Left lung (tissue), 10 donors: ENCODE data around the gene FRMD5. TPM values are rescaled to one million over a fixed set of nuclear protein-coding genes. Genes with fewer than 3 reads are reported as not detected.

Experiments
- ATAC-seq: fragments of 200-7000 bp; cut with Tn5 transposase; one replicate; pipeline ENCODE4 v1.9.1; 2020; ENCODE audit warnings: moderate library complexity
- DNase-seq, 4 donors: peaks; one replicate each; pipeline ENCODE4 v3.0.0-alpha.2; 2013 to 2020
- H3K27ac ChIP-seq, 2 donors: fragments of 200-600 bp; sonication (generic) in 1 of 2; one replicate each; pipeline versions ENCODE4 v1.5.0 to v1.8.0; 2020 to 2021
- H3K27me3 ChIP-seq, 2 donors: fragments of 200-600 bp; sonication (generic) in 1 of 2; one replicate each; pipeline versions ENCODE4 v1.5.0 to v1.8.0; 2020 to 2021
- H3K36me3 ChIP-seq, 2 donors: fragments of 200-600 bp; sonication (generic) in 1 of 2; one replicate each; pipeline versions ENCODE4 v1.5.0 to v1.8.0; 2020 to 2021
- H3K4me1 ChIP-seq, 2 donors: fragments of 200-600 bp; one replicate each; pipeline ENCODE4 v1.8.0; 2021
- H3K4me3 ChIP-seq, 2 donors: fragments of 200-600 bp; sonication (generic) in 1 of 2; one replicate each; pipeline versions ENCODE4 v1.5.0 to v1.8.0; 2020 to 2021; ENCODE audit warnings: mild to moderate bottlenecking in 1 of 2
- H3K9me3 ChIP-seq, 2 donors: fragments of 200-600 bp; sonication (generic) in 1 of 2; one replicate each; pipeline versions ENCODE4 v1.5.0 to v1.8.0; 2020 to 2021
- intact Hi-C, 2 donors: fragments of 100-400 bp; cut with DNase I; formaldehyde crosslinking; loops; one replicate each; pipeline versions ENCODE4 v1.11.2 to v1.14.2; 2022
- polyA plus RNA-seq, 6 donors: library from polyadenylated mRNA; unstranded; fragments of 120-200 nt; gene quantifications; one replicate each; pipeline ENCODE4 v1.2.1, GENCODE V29; 2013; ENCODE audit not compliant: insufficient read length in 6 of 6
- total RNA-seq, 2 donors: library from RNA; stranded (reverse); fragmentation: NEBNext Ultra II Directional; extraction: Animal tissue kit (Norgen Biotek cat#: 25700); gene quantifications; one replicate each; pipeline ENCODE4 v1.2.1, GENCODE V29; 2021
- TF ChIP-seq, protein P1 (sequence below), 2 donors: fragments of 200-600 bp; sonication (generic) in 1 of 2; IDR thresholded peaks; one replicate each; pipeline versions ENCODE4 v1.5.0 to v1.8.0; 2021; ENCODE audit warnings: antibody characterized with exemption in 2 of 2
- donor health status: DM: no; HTN: yes; CAD: no.
- donor health status: DM: no; HTN: no; CAD: no.

FRMD5 gene
- total and polyA plus RNA-seq, 8 donors, result 1.5 to 4.4 (median 2.3) TPM

DNA sequence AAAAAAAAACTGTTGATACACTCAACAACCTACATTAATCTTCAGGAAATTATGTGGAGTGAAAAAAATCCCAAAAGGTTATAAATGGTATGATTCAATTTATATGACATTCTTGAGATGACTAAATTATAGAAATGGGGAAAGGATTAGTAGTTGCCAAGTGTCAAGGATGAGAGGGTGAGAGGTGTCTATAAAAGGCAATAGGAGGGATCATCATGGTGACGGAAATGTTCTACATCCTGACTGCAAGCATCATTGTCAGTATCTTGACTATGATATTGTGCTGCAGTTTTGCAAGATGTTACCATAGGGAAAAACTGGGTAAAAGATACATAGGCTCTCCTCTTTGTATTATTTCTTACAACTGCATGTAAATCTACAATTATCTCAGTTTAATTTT lies 125.6 kb downstream of the FRMD5 start:
- intact Hi-C loops, result loop anchor here in 1 of 2 donors (10.0 kb wide), 1 partner anchor 165 kb away; no protein-coding TSS in a partner anchor
- H3K4me3 ChIP-seq, result no peak overlapping the region
- DNase-seq, result no peak
- TF ChIP-seq, protein P1, sequence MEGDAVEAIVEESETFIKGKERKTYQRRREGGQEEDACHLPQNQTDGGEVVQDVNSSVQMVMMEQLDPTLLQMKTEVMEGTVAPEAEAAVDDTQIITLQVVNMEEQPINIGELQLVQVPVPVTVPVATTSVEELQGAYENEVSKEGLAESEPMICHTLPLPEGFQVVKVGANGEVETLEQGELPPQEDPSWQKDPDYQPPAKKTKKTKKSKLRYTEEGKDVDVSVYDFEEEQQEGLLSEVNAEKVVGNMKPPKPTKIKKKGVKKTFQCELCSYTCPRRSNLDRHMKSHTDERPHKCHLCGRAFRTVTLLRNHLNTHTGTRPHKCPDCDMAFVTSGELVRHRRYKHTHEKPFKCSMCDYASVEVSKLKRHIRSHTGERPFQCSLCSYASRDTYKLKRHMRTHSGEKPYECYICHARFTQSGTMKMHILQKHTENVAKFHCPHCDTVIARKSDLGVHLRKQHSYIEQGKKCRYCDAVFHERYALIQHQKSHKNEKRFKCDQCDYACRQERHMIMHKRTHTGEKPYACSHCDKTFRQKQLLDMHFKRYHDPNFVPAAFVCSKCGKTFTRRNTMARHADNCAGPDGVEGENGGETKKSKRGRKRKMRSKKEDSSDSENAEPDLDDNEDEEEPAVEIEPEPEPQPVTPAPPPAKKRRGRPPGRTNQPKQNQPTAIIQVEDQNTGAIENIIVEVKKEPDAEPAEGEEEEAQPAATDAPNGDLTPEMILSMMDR (IDR thresholded peaks at IDR 0.05), result no peak
- no peaks in the 10 kb centered on the region for H3K9me3 ChIP-seq
- no peaks in the 10 kb centered on the region for H3K36me3 ChIP-seq
- no peak overlapping the region for H3K27ac ChIP-seq
- no peaks in the 10 kb centered on the region for H3K27me3 ChIP-seq
- H3K4me1 ChIP-seq, result no peaks in the 10 kb centered on the region
- no peak for ATAC-seq

DNA sequence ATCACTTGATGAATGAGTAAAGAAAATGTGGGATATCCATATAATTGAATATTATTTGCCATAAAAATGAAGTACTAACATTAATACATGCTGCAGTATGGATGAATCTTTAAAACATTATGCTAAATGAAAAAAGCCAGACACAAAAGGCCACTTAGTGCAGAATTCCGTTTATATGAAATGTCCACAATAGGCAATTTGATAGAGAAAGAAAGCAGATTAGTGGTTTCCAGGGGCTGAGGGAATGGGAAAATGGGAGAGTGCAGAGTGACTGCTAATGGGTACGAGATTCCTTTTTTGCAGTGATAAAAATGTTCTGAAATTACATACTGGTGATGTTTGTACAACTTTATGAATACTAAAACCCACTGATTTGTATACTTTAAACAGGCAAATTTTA lies 126.7 kb downstream of the FRMD5 start:
- no peak overlapping the region for H3K27ac ChIP-seq
- TF ChIP-seq, protein P1 (IDR thresholded peaks at IDR 0.05), result no peak
- no peaks in the 10 kb centered on the region for H3K27me3 ChIP-seq
- H3K4me3 ChIP-seq, result no peak overlapping the region
- no peaks in the 10 kb centered on the region for H3K4me1 ChIP-seq
- ATAC-seq, result no peak
- no peaks in the 10 kb centered on the region for H3K36me3 ChIP-seq
- DNase-seq, result no peak
- no peaks in the 10 kb centered on the region for H3K9me3 ChIP-seq
- intact Hi-C loops, result loop anchor here in 1 of 2 donors (10.0 kb wide), 1 partner anchor 164 kb away; no protein-coding TSS in a partner anchor

DNA sequence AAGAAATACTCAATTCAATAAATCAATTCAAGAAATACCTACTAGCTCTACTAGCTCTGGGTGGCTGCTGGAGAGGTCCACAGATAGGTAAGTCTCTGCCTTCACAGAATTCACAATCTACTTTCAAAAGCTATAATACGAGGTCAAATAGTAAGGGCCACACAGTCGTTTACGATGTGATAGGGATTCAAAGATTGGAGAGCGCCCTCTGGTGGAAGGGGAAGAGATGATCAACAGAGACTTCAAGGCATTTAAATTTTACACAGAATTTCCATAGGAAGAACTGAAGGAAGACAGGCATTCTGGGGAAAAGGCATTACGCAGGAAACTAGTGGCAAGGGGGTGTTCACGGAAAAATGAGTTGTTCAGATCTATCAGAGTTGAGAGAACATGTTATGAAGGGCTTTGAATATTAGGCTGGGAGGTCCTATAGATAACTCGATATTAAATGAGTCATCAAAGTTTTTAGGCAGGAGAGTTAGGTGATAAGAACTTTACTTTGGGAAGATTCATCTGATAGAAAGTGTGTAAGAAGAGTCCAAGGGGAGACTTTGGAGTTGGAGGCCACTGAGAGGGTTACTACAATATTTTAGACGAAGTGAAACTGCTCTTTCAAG lies 128.8 kb downstream of the FRMD5 start:
- TF ChIP-seq, protein P1 (IDR thresholded peaks at IDR 0.05), result peak; percentile 55 to 60
- intact Hi-C loops, result loop anchor here in 1 of 2 donors (10.0 kb wide), 1 partner anchor 162 kb away; no protein-coding TSS in a partner anchor
- no peaks in the 10 kb centered on the region for H3K4me1 ChIP-seq
- H3K36me3 ChIP-seq, result no peaks in the 10 kb centered on the region
- no peaks in the 10 kb centered on the region for H3K27me3 ChIP-seq
- H3K9me3 ChIP-seq, result no peaks in the 10 kb centered on the region
- H3K4me3 ChIP-seq, result no peak overlapping the region
- no peak overlapping the region for H3K27ac ChIP-seq
- ATAC-seq (peak; percentile 88), DNase-seq (peak in 1 of 4 donors; percentile 44)

DNA sequence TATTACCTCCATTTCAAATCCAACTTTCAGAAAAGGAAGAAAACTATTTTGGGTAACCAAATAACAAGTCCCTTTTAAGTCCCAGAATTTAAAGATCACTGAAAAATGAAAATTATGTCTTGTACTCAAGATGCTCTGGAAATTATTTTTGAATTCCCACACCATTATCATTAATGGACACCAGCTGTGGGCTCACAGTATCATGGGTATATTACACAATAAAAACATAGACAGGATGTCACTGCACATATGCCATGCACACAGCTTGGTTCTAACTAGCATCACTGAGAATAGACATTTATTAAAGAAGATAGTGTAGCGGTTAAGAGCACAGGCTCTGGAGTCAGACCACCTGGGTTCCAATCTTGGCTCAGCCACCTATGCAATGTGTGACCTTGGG lies 130.4 kb downstream of the FRMD5 start:
- TF ChIP-seq, protein P1 (IDR thresholded peaks at IDR 0.05), result no peak
- H3K4me1 ChIP-seq, result no peaks in the 10 kb centered on the region
- no peak for DNase-seq
- no peaks in the 10 kb centered on the region for H3K36me3 ChIP-seq
- no peaks in the 10 kb centered on the region for H3K27me3 ChIP-seq
- H3K9me3 ChIP-seq, result no peaks in the 10 kb centered on the region
- intact Hi-C loops, result loop anchor here in 1 of 2 donors (10.0 kb wide), 1 partner anchor 160 kb away; no protein-coding TSS in a partner anchor
- ATAC-seq, result no peak
- H3K4me3 ChIP-seq, result no peak overlapping the region
- H3K27ac ChIP-seq, result no peak overlapping the region

DNA sequence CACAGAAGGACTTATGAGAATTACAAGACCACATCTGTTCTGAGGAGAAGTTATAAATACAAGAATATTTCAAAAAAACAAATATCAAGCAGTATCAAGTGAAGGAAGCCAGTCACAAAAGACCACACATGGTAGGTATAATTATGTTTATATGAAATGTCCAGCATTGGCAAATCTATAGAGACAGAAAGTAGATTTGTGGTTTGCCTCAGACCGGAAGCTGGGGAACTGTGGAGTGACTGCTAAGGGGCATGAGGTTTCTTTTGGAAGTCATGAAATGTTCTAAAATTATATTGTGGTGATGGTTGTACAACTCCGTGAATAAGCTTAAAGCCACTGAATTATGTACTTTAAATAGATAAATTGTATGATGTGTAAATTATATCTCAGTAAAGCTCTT lies 136.9 kb downstream of the FRMD5 start:
- intact Hi-C loops, result no loop called here
- no peak overlapping the region for H3K4me3 ChIP-seq
- H3K36me3 ChIP-seq, result no peaks in the 10 kb centered on the region
- DNase-seq (no peak), ATAC-seq (no peak)
- TF ChIP-seq, protein P1 (IDR thresholded peaks at IDR 0.05), result no peak
- H3K9me3 ChIP-seq, result no peaks in the 10 kb centered on the region
- peaks cover 0 to 14% of the 10 kb centered on the region in 2 donors for H3K27me3 ChIP-seq
- no peaks in the 10 kb centered on the region for H3K4me1 ChIP-seq
- no peak overlapping the region for H3K27ac ChIP-seq
